HG03175 (cell line): ENCODE measurements around the gene RGS14.
"Not testable (repeated sequence)": the region's sequence is repeated elsewhere in the genome, so short reads cannot be mapped to it uniquely, and the experiment has no call there.

Source experiments
- ATAC-seq: cut with Tn5 transposase; IDR thresholded peaks from one replicate; pipeline ENCODE4 v1.9.1; 2021; ENCODE audit warnings: mild to moderate bottlenecking, moderate library complexity; ENCODE audit not compliant: unreplicated experiment

Gene RGS14

DNA sequence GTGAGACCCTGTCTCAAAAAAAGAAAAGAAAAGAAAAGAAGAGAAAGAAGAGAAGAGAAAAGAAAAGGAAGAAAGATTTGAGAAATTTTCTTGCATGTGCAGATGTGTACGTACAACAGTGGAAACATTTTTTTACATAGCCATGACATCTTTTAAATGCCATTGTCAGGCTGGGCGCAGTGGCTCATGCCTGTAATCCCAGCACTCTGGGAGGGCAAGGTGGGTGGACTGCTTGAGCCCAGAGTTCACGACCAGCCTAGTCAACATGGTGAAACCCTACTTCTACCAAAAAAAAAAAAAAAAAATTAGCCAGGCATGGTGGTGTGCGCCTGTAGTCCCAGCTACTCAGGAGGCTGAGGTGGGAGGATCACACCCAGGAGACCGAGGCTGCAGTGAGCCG, 12.8 kb upstream of the RGS14 start:
- ATAC-seq = no peak

DNA sequence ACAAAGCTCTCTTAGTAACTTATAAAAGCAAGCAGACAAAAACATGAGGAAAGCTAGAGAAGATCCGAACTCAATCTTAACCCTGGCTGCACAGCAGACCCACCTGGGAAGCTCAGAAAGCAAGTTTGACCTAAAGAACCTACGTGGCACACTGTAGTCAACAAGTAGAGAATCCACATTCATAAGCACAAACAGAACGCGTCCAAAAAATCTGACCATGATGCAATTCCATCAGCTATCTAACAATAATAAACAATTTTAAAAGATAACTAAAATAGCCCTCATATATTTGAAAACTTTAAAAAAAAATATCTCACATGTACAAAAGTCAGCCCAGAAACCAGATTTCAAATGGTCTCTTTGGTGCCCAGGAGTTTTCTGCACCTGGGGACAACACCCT, 10.9 kb upstream of the RGS14 start:
- no peak for ATAC-seq

DNA sequence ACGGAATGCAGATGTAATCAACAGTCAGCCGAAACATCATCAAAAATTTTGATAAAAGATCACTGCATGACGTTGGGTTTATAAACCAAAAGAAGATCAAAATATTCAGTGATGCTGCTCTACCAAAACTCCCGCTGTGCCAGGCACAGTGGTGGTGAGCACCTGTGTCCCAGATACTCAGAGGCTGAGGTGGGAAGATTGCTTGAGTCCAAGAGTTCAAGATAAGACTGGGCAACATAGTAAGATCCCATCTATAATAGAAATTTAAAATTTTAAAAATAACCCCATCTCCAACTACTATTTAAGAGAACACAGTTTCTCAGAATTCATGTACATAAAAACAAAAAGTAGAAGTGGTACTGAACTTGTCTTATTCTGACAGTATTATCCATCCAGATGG, 10.0 kb upstream of the RGS14 start:
- ATAC-seq = no peak

DNA sequence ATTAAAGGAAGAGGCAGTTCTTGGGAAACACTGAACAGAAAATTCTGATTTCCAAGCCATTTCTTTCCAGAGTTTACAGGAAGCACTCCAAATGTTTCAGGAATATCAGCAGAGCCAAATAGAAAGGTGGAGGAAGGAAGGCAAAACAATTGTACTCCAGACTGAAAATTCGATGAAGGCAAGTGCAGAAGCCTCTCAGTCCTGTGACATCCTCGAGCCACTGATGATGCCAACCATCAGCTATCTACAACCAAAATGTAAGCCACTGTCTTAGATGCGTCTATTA, 8.4 kb upstream of the RGS14 start:
- ATAC-seq = no peak

DNA sequence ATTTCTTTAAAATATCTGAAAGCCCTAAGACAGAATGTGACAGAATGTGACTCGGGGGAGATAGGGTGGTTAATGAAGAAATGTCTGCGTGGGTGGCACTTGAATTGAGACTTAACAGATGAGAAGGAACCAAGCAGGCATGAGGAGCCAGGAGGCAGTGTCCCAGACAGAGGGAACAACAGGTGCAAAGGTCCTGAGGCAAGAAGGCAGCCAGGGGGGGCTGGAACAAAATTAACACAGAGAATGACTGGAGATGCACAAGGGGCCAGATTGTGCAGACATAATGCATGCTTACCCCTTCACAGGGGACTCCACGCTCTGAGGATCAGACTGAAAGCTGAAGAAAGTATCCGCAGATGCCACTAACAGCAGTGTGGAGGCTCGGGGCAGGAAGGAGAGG, 8.0 kb upstream of the RGS14 start:
- ATAC-seq = no peak

DNA sequence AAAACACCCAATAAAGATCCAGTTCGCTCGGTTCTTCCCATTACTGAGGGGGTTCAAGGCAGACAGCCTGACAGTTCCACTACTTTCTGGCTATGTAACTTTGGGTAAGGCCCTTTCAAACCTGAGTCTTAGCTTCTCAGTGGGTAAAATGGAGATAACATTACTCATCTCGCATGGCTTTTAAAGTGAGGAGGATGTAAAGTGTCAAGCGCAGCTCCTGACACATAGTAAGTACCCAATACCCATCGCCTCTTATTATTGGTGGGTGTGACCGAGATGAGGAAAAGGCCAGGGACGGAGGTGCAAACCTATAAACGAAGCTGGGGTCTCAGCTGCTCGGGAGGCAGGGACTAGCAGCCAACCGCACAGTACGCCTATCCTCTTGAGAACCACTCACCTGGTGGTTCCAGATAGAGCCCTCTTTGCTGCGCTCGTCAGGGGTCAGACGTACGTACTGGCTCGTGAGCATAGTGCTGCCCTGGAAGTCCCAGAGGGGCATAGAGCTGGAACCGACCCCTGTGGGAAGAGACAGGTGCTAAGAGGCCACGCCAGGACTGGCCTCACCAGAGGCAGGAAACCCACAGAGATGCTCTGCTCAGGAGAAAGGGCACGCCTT, 6.8 kb upstream of the RGS14 start:
- ATAC-seq = no peak

DNA sequence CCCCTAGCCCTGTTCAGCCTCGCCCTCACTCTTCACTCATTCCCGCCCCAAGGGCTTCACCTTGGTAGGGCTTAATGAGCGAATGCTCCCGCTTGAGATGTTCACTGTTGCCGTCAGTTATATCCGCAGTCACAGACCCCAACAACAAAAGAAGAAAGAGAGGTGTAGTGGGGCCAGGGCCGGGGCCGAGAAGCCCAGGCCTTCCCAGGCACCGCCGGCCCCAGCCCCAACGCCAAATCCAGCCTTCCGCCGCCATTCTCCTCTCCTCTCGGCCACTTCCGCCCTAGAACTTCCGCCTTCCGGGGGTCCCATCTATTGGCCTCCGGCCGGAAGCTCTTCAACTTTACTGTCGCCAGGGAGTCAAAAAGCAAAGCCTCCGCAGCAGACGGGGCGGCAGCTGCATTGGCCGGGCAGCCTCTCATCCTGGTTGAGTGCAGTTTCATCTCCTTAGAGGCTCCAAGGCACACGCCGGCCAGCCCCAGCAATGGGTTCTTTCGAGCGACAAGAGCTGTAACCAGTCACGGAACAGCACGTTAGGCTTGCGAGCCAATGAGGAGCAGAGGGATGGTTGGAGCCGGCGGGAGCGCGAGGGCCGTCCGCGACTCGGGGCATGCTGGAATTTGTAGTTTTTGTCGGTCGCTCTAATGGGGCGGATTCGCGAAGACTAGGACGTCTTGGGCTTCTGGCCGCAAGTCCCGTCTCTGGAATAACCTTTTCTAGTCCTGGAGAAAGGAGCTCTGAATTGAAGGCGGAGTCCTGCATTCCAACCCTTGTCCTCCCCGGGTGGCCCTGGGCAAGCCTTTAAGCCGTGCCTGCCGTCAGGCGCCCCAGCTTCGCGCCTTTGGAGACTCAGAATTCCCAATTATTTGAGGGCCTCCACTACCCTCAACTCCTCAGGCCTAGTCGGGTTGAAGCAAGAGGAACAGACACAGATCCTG, 6.1 kb upstream of the RGS14 start, which contains the start of gene LMAN2:
TSS of gene LMAN2 (minus strand) at position 277 of the 938 bp plus-strand sequence. CDS start at position 256, 21 bp downstream.
- ATAC-seq = peak; percentile 94

DNA sequence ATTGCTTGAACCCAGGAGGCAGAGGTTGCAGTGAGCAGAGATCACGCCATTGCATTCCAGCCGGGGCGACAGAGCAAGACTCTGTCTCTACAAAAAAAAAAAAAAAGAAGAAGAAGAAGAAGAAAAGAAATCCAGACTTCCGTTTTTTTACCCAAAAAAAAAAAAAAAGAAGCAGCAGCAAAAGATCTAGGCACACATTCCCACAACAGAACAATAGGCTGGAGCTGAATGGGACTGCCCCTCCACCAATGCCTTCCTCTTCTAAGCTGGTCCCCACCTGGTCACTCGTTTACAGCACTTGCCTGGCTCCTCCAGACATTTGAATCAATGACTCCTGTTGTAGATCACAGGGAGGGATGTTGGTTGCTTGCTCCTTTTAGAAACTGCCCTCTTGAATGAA, 4.6 kb upstream of the RGS14 start:
- ATAC-seq = no peak

DNA sequence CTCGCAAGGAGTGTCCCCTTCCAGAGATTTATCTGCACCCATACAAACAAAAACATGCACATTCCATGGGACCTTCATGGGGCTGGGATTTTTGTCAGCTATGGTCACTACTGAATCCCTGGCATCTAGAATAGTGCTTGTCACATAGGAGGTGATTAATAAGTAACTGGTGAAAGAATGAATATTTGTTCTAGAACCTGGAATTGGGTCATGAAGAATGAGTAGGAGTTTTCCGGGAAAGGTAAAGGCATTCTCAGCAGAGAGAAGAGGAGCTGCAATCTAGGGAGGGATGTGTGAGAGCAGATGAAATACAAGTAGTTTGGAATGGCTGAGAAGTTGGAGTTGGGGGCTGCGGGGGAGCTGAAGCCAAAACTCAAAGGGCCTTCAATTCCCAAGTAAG, 3.5 kb upstream of the RGS14 start:
- no peak for ATAC-seq

DNA sequence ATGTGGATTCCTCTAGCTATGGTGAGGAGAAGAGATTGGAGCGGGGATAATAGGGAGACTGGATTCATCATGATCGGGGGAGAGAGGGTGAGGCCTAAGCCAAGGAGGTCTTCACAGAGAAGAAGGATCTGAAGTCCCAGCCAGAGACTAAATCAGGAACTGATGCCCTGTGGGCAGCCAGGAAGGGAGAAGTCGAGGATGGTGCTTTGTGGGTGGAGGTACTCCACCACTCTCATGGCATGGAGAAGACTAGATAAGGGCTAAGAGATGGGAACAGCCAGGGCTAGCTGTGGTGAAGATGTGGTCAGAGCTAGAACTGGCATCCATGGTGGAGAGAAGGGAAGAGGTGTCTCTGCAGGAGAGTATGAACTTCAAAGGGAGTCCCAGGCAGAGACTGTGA, 3.0 kb upstream of the RGS14 start:
- ATAC-seq = no peak

DNA sequence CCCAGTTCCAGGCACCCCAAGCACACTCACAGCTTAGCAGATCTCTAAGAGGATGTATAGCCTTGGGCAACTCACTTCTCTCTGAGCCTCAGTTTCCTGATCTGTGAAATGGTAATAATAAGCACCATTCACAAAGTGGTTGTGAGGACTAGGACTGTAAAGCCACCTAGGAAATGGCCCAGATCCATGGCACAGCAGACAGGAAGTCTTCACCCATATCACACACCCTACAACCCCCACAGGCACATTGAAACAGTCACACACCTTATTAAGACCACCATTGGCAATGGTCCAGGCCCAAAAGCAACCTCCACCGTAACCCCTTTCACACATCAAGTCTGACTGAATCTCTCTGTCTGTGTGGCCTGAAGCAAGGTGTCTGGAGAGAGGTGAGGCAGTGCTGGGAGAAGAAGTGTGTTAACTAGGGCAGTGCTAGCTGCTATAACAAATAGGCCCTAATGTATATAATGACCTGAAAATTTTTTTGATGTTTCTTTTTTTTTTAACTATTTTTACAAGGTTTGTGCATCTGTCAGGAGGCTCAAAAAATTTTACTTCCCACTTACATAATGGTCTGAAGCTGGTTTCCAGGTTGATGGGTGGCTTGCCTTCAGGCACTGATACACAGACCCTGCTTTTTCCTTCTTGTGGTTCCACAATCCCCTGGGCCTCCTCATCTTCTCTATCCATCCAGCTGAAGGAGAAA, 2.4 kb upstream of the RGS14 start:
- no peak for ATAC-seq

DNA sequence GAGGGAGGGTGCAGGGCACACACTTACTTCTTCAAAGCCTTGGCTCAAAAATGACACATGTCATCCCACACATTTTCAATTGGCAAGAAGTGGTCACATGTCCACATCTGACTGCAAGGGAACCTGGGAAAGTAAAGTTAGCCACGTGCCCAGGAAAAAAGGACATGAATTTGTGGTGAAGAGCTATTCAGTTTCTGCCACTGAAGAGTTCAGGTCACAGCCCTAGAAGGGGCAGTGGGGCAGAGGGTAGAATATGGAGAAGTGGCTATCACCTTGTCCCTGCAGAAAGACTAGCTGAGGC, 1.9 kb upstream of the RGS14 start:
- ATAC-seq = no peak

DNA sequence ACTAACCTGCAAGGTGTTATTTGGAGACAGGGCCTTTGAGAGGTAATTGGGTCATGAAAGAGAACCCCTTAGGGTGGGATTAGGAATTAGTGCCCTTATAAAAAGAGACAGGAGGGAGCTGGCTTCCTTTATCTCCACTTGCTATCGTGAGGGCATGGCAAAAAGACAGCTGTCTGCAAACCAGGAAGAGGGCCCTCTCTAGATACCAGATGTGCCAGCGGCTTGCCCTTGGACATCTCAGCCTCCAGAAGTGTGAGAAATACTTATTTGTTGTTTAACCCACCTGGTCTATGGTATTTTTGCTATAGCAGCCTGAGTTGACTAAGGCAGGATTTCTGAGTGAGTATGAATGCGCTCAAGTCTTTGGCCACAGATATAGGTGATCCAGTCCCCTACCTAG, 978 bp upstream of the RGS14 start:
- no peak for ATAC-seq

DNA sequence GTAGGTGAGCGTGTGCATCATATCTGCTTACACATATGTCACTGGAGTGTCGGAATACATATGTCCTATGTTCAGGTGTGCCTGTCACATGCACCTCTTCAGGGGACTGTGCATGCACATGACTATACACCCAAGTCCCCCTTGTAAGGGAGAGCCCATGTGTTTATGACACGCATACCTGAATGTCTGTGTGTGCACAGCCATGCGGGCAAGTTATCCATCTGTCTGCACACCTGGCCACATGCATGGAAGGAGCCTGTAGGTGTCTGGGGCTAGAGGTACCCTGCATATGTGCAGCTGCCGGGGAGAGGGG, 622 bp upstream of the RGS14 start:
- no peak for ATAC-seq

DNA sequence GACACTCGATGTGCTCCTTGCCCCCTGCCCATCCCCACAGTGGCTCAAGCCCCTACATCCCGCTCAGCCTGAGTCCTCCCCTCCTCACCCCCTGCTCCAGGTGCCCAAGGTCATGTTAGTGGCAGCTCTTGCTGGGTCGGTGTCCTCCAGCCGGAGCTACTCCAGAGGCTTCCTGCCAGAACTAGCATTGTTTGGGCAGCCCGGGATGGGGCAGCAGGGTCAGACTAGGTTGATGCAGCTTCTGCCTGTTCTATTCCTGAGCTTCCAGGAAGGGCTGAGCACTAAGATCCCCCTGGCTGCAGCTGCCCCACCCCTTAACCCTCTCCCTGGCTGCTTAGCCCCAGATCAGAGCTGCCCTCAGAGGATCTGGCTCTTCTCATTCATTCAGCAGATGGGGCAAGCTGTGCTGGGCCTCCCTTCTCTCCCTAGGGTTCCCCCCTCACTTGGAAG, 671 bp downstream of the RGS14 start:
- no peak for ATAC-seq

DNA sequence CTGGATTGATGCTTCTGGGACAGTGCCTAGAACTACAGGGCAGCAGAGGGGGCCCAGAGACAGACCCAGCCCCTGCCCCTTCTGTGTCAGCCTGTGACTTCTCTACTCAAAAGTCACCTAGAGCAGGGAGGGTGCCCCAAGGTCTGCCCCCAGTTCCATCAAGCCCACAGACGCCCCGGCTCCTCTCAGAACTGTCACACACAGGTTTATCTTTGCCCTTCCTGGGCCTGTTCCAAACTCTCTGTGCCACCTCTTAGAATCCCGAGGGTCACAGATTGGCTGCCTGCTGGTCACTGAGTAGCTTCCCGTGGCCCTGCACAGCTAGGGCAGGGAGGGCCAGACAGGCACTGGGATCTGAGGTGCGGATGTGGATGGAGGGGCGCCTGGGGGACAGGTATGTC, 1.7 kb downstream of the RGS14 start:
- no peak for ATAC-seq

DNA sequence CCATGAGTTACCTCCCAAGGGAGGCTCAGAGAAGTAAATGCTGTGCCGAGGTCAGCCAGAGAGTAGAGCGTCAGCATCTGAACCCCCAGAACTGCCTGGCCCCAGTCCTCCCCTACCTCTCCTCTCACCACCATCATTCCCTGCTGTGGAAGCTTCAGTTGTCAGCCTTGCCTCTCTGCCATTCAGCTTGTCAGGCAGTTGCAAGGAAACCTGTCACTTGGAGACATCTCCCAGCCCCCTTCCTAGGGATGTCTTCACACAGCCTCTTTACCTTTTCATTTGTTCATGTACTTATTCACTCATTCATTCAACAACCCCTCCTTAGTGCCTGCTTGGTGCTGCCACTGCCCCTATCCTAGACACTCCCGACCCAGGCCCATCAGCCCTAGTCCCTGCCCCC, 2.1 kb downstream of the RGS14 start:
- no peak for ATAC-seq

DNA sequence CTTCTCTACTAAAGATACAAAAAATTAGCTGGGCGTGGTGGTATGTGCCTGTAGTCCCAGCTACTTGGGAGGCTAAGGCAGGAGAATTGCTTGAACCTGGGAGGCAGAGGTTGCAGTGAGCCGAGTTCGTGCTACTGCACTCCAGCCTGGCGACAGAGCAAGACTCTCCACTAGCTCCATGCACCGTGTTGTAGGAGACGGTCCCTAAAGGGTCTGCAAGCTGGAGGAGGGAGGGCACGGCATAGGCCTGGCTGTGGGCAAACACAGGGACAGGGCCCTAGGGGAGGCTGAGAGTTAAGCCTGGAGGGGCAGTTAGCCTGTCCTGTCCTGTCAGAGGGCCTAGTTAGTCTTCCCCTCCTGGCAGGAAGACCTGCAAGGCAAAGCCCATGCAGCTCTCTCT, 3.0 kb downstream of the RGS14 start:
- ATAC-seq = not testable (repeated sequence)

DNA sequence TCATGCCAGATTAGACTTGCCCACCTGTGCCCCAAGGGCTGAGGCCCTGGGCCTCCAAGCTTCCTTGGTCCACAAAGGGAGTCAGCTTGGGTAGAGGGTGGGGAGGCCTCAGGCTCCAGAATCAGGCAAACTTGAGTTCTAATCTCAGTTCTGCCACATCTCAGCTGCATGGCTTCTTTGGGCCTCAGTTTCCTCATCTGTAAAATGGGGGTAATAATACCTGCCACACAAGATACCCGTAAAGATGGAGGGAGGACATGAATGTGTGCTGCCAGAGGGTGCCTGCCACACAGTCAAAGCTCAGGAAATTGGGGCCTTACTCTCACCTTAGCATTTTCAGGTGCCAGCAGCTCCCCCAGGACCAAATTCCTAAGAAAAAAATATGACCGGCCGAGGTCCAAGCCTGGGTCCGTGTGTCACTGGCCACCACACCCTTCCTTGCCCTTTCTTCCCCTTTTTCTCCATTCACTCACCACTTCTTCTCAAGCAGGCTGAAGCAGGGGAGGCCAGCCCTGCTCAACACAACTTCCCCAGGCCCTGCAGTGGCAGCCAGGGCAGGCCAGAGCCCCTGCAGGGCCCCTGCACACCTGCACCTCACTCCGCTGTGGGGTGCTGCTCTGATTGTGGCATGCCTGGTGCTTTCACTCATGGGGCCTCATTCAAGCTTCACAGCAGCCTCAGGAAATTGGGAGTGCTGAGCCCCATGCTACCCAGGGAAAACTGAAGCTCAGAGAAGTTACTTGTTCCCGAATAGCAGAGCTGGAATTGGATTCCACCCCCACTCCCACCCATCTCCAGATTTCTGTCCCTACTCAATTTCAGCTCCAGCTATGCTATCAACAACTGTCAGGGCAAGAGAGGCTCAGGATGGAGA, 3.9 kb downstream of the RGS14 start:
- ATAC-seq = no peak

DNA sequence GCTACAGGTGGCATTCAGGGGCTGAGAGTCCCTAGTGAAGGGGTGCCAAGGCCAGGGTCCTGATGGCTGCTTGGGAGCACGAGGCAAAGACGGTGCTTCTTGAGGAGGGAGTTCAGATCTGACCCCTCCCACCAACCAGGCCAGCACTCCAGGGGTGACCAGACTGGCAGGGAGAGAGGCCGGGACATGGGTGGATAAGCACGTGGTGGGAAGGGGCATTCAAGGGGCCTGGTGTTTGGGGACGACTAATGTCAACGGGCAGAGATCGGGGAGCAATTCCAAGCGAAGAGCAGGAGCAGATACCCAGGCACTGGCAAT, 4.5 kb downstream of the RGS14 start:
- ATAC-seq = no peak
